IMR-90 (cell line): ENCODE measurements around the gene PARD3. TPM values are rescaled to one million over a fixed set of nuclear protein-coding genes. Genes with fewer than 3 reads are reported as not detected.

Experiments
- ATAC-seq: fragments of 200-7000 bp; cut with Tn5 transposase; 2 replicates; pipeline ENCODE4 v1.9.1; 2020; ENCODE audit warnings: low read depth, mild to moderate bottlenecking, moderate library complexity
- BruUV-seq: library from RNA; stranded (reverse); fragments of 400-500 nt; replicated peaks from 2 replicates; lab custom pipeline; 2021; lab: Mats Ljungman, UMichigan
- CTCF ChIA-PET: fragments of 300-600 bp; formaldehyde crosslinking; extraction: SDS; loops from one replicate; lab custom pipeline; 2021; ENCODE audit warnings: antibody characterized with exemption; lab: Yijun Ruan, JAX
- POLR2A ChIA-PET: fragments of 300-600 bp; sonication (Branson Sonifier 250); formaldehyde crosslinking; loops from one replicate; lab custom pipeline; 2022; ENCODE audit warnings: antibody characterized with exemption; ENCODE audit not compliant: unreplicated experiment; lab: Charles Lee
- DNase-seq: peaks from one replicate; pipeline ENCODE4 v3.0.0; 2013
- H2AFZ ChIP-seq: replicated peaks from 2 replicates; pipeline ENCODE3; 2013; ENCODE audit warnings: low read length, mild to moderate bottlenecking; ENCODE audit not compliant: poor library complexity
- H2AK5ac ChIP-seq: 2 replicates; pipeline ENCODE4 v1.6.1; 2013; ENCODE audit warnings: low read depth, low read length, inconsistent platforms
- H2AK9ac ChIP-seq: replicated peaks from 2 replicates; pipeline ENCODE3; 2013; ENCODE audit warnings: mild to moderate bottlenecking, low read depth, low read length, moderate library complexity; ENCODE audit not compliant: poor library complexity
- H2BK120ac ChIP-seq: 2 replicates; pipeline ENCODE4 v1.6.1; 2013; ENCODE audit warnings: low read depth, low read length, inconsistent platforms
- H2BK15ac ChIP-seq: 3 replicates; pipeline ENCODE4 v1.6.1; 2013; ENCODE audit warnings: low read depth, low read length, inconsistent platforms
- H2BK20ac ChIP-seq: 2 replicates; pipeline ENCODE4 v1.6.1; 2013; ENCODE audit warnings: low read depth, mild to moderate bottlenecking, inconsistent platforms, low read length, moderate library complexity
- H2BK5ac ChIP-seq: 2 replicates; pipeline ENCODE4 v1.6.1; 2013; ENCODE audit warnings: mild to moderate bottlenecking, low read depth, low read length, inconsistent platforms; ENCODE audit not compliant: poor library complexity, severe bottlenecking
- H3K14ac ChIP-seq: replicated peaks from 2 replicates; pipeline ENCODE4 v1.6.1; 2013; ENCODE audit warnings: low read depth, low read length, inconsistent platforms
- H3K18ac ChIP-seq: 2 replicates; pipeline ENCODE4 v1.6.1; 2013; ENCODE audit warnings: low read depth, low read length, control low read depth
- H3K23ac ChIP-seq: 2 replicates; pipeline ENCODE4 v1.6.1; 2013; ENCODE audit warnings: low read depth, low read length, inconsistent platforms
- H3K27ac ChIP-seq: 2 replicates; pipeline ENCODE4 v1.5.1; 2013; ENCODE audit warnings: mild to moderate bottlenecking, control low read depth, low read length; ENCODE audit not compliant: insufficient read depth
- H3K27me3 ChIP-seq: 2 replicates; pipeline ENCODE4 v1.6.1; 2013; ENCODE audit warnings: low read length; ENCODE audit not compliant: control insufficient read depth, insufficient read depth
- H3K36me3 ChIP-seq: 2 replicates; pipeline ENCODE4 v1.6.1; 2013; ENCODE audit warnings: low read length, mixed read lengths; ENCODE audit not compliant: control insufficient read depth, insufficient read depth
- H3K4ac ChIP-seq: 2 replicates; pipeline ENCODE4 v1.6.1; 2013; ENCODE audit warnings: low read depth, low read length, inconsistent platforms
- H3K4me1 ChIP-seq: 2 replicates; pipeline ENCODE4 v1.6.1; 2013; ENCODE audit warnings: low read length, mixed read lengths; ENCODE audit not compliant: control insufficient read depth, insufficient read depth
- H3K4me2 ChIP-seq: 2 replicates; pipeline ENCODE4 v1.6.1; 2013; ENCODE audit warnings: low read depth, mild to moderate bottlenecking, control low read depth, low read length, moderate library complexity
- H3K4me3 ChIP-seq: 2 replicates; pipeline ENCODE4 v1.5.1; 2013; ENCODE audit warnings: low read depth, mild to moderate bottlenecking, control low read depth, low read length, moderate library complexity; ENCODE audit not compliant: insufficient read depth
- H3K56ac ChIP-seq: 2 replicates; pipeline ENCODE4 v1.6.1; 2013; ENCODE audit warnings: low read length, inconsistent platforms; ENCODE audit not compliant: insufficient read depth; ENCODE audit errors: extremely low read depth
- H3K79me1 ChIP-seq, 2 experiments: 2 replicates each; pipeline ENCODE4 v1.6.1; 2013; ENCODE audit warnings: low read length in 2 of 2, inconsistent platforms in 1 of 2, low read depth in 1 of 2
- H3K9ac ChIP-seq: 2 replicates; pipeline ENCODE4 v1.6.1; 2013; ENCODE audit warnings: low read depth, low read length, control low read depth
- H3K9me1 ChIP-seq: 2 replicates; pipeline ENCODE4 v1.6.1; 2013; ENCODE audit warnings: low read length, inconsistent platforms; ENCODE audit not compliant: insufficient read depth
- H3K9me3 ChIP-seq: 2 replicates; pipeline ENCODE4 v1.6.1; 2013; ENCODE audit warnings: low read length; ENCODE audit not compliant: control insufficient read depth, insufficient read depth
- H4K20me1 ChIP-seq: 2 replicates; pipeline ENCODE4 v1.6.1; 2013; ENCODE audit warnings: low read length, inconsistent platforms; ENCODE audit not compliant: insufficient read depth
- H4K5ac ChIP-seq: 2 replicates; pipeline ENCODE4 v1.6.1; 2013; ENCODE audit warnings: mild to moderate bottlenecking, low read depth, low read length, control low read depth
- H4K8ac ChIP-seq, 2 experiments: 2 replicates each; pipeline ENCODE4 v1.6.1; 2013; ENCODE audit warnings: low read depth in 2 of 2, low read length in 2 of 2, control low read depth in 1 of 2, inconsistent platforms in 1 of 2
- H4K91ac ChIP-seq: 2 replicates; pipeline ENCODE4 v1.6.1; 2013; ENCODE audit warnings: low read depth, low read length, inconsistent platforms; ENCODE audit not compliant: insufficient read depth
- MAFK ChIP-seq: IDR thresholded peaks from 2 replicates; pipeline ENCODE4 v1.6.1; 2012; ENCODE audit warnings: low read depth, low read length, improper control_type of control experiment
- MAZ ChIP-seq: IDR thresholded peaks from 2 replicates; pipeline ENCODE4 v1.6.1; 2012; ENCODE audit warnings: low read depth, mild to moderate bottlenecking, low read length, improper control_type of control experiment, moderate library complexity, borderline replicate concordance
- WGBS, 2 experiments: methylation state at CpG; one replicate each; pipeline versions ENCODE4 v1.1.5 to v1.1.7; 2013; ENCODE audit warnings: missing lambda C conversion rate in 2 of 2; ENCODE audit not compliant: insufficient read length in 1 of 2; ENCODE audit errors: extremely low coverage in 2 of 2; 5-methylcytosine and 5-hydroxymethylcytosine counted together
- dilution Hi-C: fragments of 300-500 bp; cut with HindIII; formaldehyde crosslinking; loops from one replicate; pipeline ENCODE4 v1.14.3; 2018; ENCODE audit warnings: low sequenced_read_pairs; ENCODE audit not compliant: unreplicated experiment
- in situ Hi-C: fragments of 300-500 bp; cut with MboI; formaldehyde crosslinking; loops from 3 replicates; pipeline ENCODE4 v1.14.3; 2019; ENCODE audit warnings: low sequenced_read_pairs, inconsistent platforms, mixed read lengths
- intact Hi-C: fragments of 100-400 bp; cut with micrococcal nuclease; formaldehyde crosslinking; loops from 2 replicates; pipeline ENCODE4 v1.10.0; 2022
- polyA plus RNA-seq, 3 experiments: library from polyadenylated mRNA; depleted of rRNA; stranded (reverse); fragments of >200 nt; gene quantifications; 2 replicates each; pipeline ENCODE4 v1.2.3, GENCODE V29; 2012; ENCODE audit warnings: low replicate concordance in 1 of 3
- total RNA-seq: library from RNA; depleted of rRNA; stranded (reverse); fragments of >200 nt; gene quantifications from 2 replicates; pipeline ENCODE4 v1.2.3, GENCODE V29; 2012
- TF ChIP-seq, protein P1 (sequence below): fragments of 150-350 bp; IDR thresholded peaks from 2 replicates; pipeline ENCODE4 v1.6.1; 2017; ENCODE audit warnings: mild to moderate bottlenecking, antibody characterized with exemption, low read length, low read depth

Gene PARD3
- total and polyA plus RNA-seq, 2 of the 4 experiments (the other 2 are of a cell fraction): 14.6 to 37.5 TPM

DNA sequence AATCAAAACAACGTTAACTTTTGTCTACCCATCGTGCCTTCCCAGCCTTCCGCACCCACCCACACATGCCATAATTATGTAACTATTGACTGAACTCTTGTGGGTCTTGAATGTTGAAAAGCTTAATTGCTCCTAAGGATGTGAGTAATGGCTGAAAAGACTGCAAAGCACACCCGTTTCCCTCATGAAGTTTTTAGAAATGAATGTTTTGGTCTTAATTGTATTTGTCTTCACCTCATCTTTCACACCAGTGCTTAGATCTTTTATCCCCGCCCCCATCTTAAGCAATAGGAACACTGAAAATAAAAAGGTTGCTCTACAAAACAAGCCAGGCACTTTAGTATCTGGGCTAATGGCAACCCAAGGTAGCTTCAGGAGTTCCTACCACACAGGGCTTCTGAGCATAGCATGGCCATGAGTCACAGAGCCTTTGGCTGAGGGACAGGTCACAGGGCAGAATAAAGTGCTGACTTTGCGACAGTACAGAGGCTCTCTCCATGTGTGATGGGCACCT lies 690.5 kb downstream of the PARD3 start:
- H3K4ac ChIP-seq: no peak overlapping the region
- in situ Hi-C loops: loop anchor here (25.0 kb wide), 1 partner anchor 787 kb away; the partner anchor contains the start of gene NRP1
- ATAC-seq: peak; percentile 49; the same call in 1 of the 2 replicates
- DNase-seq: peak; percentile 48
- no peak overlapping the region for H3K4me2 ChIP-seq
- intact Hi-C loops: loop anchor here (5.0 kb wide), 1 partner anchor 792 kb away; the partner anchor contains the start of gene NRP1
- H4K5ac ChIP-seq: no peak overlapping the region
- H2BK5ac ChIP-seq: no peak overlapping the region
- ChIA-PET CTCF (no interaction called here), POLR2A (no interaction called here)
- dilution Hi-C loops: no loop called here
- H3K9me3 ChIP-seq: no peaks in the 10 kb centered on the region
- no peak overlapping the region for H3K27ac ChIP-seq
- no peak overlapping the region for H3K9ac ChIP-seq
- H2BK20ac ChIP-seq: no peak overlapping the region
- no peak overlapping the region for H4K91ac ChIP-seq
- no peaks in the 10 kb centered on the region for H3K36me3 ChIP-seq
- WGBS, 2 experiments: no CpG with 5 or more reads among the region's 6 CpGs
- no peak overlapping the region for H3K14ac ChIP-seq
- peaks cover 4% of the 10 kb centered on the region for H3K4me1 ChIP-seq
- no peaks in the 10 kb centered on the region for H3K9me1 ChIP-seq
- no peak overlapping the region for H3K56ac ChIP-seq
- no peak overlapping the region for H2BK120ac ChIP-seq
- no peak overlapping the region for H3K18ac ChIP-seq
- no peaks in the 10 kb centered on the region for H3K79me1 ChIP-seq
- no peak overlapping the region for H2AK9ac ChIP-seq
- H2AK5ac ChIP-seq: no peak overlapping the region
- no peak overlapping the region for H3K23ac ChIP-seq
- no peak overlapping the region for H2BK15ac ChIP-seq
- no peak overlapping the region for H4K8ac ChIP-seq
- H4K20me1 ChIP-seq: no peaks in the 10 kb centered on the region
- no peak overlapping the region for H3K4me3 ChIP-seq
- no TSS peak for BruUV-seq
- peak; percentile 76 for TF ChIP-seq MAFK
- TF ChIP-seq MAZ: no peak
- TF ChIP-seq, protein P1, sequence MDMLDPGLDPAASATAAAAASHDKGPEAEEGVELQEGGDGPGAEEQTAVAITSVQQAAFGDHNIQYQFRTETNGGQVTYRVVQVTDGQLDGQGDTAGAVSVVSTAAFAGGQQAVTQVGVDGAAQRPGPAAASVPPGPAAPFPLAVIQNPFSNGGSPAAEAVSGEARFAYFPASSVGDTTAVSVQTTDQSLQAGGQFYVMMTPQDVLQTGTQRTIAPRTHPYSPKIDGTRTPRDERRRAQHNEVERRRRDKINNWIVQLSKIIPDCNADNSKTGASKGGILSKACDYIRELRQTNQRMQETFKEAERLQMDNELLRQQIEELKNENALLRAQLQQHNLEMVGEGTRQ: no peak
- H2AFZ ChIP-seq: no peak overlapping the region
- H3K27me3 ChIP-seq: no peaks in the 10 kb centered on the region
